Keratinocyte (primary cell): ENCODE measurements around the gene VPS37B. TPM values are rescaled to one million over a fixed set of nuclear protein-coding genes. Genes with fewer than 3 reads are reported as not detected.

ENCODE experiments used
- DNase-seq: peaks from one replicate; pipeline ENCODE4 v3.0.0-alpha.2; 2011; ENCODE audit warnings: low read depth, missing footprints, low spot score
- FAIRE-seq: peaks from 2 replicates; lab custom pipeline; 2011; peaks lifted over from hg19 to GRCh38; lab: Jason Lieb, UNC
- H2AFZ ChIP-seq: 2 replicates; pipeline ENCODE4 v1.6.0; 2012; ENCODE audit warnings: low read length, control low read depth, inconsistent platforms; ENCODE audit not compliant: control insufficient read depth
- H3K27ac ChIP-seq: 2 replicates; pipeline ENCODE4 v1.5.1; 2011; ENCODE audit warnings: low read length; ENCODE audit not compliant: control insufficient read depth, insufficient read depth
- H3K27me3 ChIP-seq: 3 replicates; pipeline ENCODE4 v1.6.0; 2011; ENCODE audit warnings: low read length; ENCODE audit not compliant: control insufficient read depth, insufficient read depth; ENCODE audit errors: extremely low read depth
- H3K36me3 ChIP-seq, 2 experiments: 2 replicates in 1 of 2; 3 replicates in 1 of 2; pipeline ENCODE4 v1.5.1; 2011; ENCODE audit warnings: low read length in 2 of 2, mild to moderate bottlenecking in 1 of 2; ENCODE audit not compliant: control insufficient read depth in 2 of 2, insufficient read depth in 2 of 2; ENCODE audit errors: extremely low read depth in 1 of 2
- H3K4me1 ChIP-seq: 3 replicates; pipeline ENCODE4 v1.5.1; 2011; ENCODE audit warnings: low read length; ENCODE audit not compliant: control insufficient read depth, insufficient read depth; ENCODE audit errors: extremely low read depth
- H3K4me2 ChIP-seq: 3 replicates; pipeline ENCODE4 v1.6.0; 2011; ENCODE audit warnings: low read depth, low read length; ENCODE audit not compliant: control insufficient read depth, insufficient read depth; ENCODE audit errors: extremely low read depth
- H3K4me3 ChIP-seq, 3 experiments: fragments of 200-600 bp in 1 of 3; sonication (generic) in 1 of 3; 2 replicates in 2 of 3; 3 replicates in 1 of 3; pipeline ENCODE4 v1.5.1; 2011 to 2016; ENCODE audit warnings: low read length in 3 of 3, mild to moderate bottlenecking in 3 of 3, control low read depth in 2 of 3, inconsistent platforms in 1 of 3, low read depth in 1 of 3, mixed read lengths in 1 of 3, mixed run types in 1 of 3, moderate library complexity in 1 of 3; ENCODE audit not compliant: control insufficient read depth in 2 of 3, insufficient read depth in 2 of 3; ENCODE audit errors: extremely low read depth in 1 of 3
- H3K79me2 ChIP-seq: 2 replicates; pipeline ENCODE4 v1.6.0; 2012; ENCODE audit warnings: low read length; ENCODE audit not compliant: control insufficient read depth, insufficient read depth
- H3K9ac ChIP-seq: 3 replicates; pipeline ENCODE4 v1.6.0; 2011; ENCODE audit warnings: low read length; ENCODE audit not compliant: control insufficient read depth, insufficient read depth; ENCODE audit errors: extremely low read depth
- H3K9me1 ChIP-seq: 3 replicates; pipeline ENCODE4 v1.6.0; 2011; ENCODE audit warnings: low read length; ENCODE audit not compliant: control insufficient read depth, insufficient read depth; ENCODE audit errors: extremely low read depth
- H3K9me3 ChIP-seq: 2 replicates; pipeline ENCODE4 v1.5.1; 2012; ENCODE audit warnings: low read depth, low read length; ENCODE audit not compliant: control insufficient read depth
- H4K20me1 ChIP-seq: 3 replicates; pipeline ENCODE4 v1.6.0; 2011; ENCODE audit warnings: low read length; ENCODE audit not compliant: control insufficient read depth, insufficient read depth; ENCODE audit errors: extremely low read depth
- EZH2 ChIP-seq: IDR thresholded peaks from one replicate; pipeline ENCODE4 v1.6.1; 2012; ENCODE audit warnings: inconsistent platforms, mild to moderate bottlenecking, low read length, moderate library complexity
- dilution Hi-C: fragments of 300-500 bp; cut with MboI; formaldehyde crosslinking; loops from one replicate; pipeline ENCODE4 v1.7.0; 2020; ENCODE audit warnings: low sequenced_read_pairs; ENCODE audit not compliant: extremely low pct_ligation_motif_present
- polyA plus RNA-seq, 5 experiments: library from polyadenylated mRNA; depleted of rRNA in 3 of 5; stranded (reverse) in 3 of 5; stranded (forward) in 1 of 5; unstranded in 1 of 5; fragments of >200 nt; gene quantifications; 1 replicate in 1 of 5; 2 replicates in 3 of 5; 3 replicates in 1 of 5; pipeline versions ENCODE4 v1.2.1 to v1.2.3, GENCODE V29; 2011 to 2012; ENCODE audit warnings: missing spikeins in 2 of 5, low read depth in 1 of 5, low replicate concordance in 1 of 5
- TF ChIP-seq, protein P1 (sequence below), 3 experiments: IDR thresholded peaks in 1 of 3; conservative IDR thresholded peaks in 1 of 3; optimal IDR thresholded peaks in 1 of 3; 2 replicates in 2 of 3; 3 replicates in 1 of 3; pipeline versions ENCODE3 to v1.5.1; 2011; ENCODE audit warnings: low read length in 3 of 3, mild to moderate bottlenecking in 3 of 3, moderate library complexity in 2 of 3, control low read depth in 1 of 3, inconsistent platforms in 1 of 3; ENCODE audit not compliant: insufficient read depth in 2 of 3; ENCODE audit errors: extremely low read depth in 1 of 3

The VPS37B gene
- polyA plus RNA-seq, 1 donor (not counting 4 experiments of a cell fraction or from before 2014, with no cell fraction given): 34.1 TPM

- Histone ChIP-seq H3K9me3 (no peaks in the 10 kb centered on the region), H4K20me1 (peaks cover 4% of the 10 kb centered on the region), H3K4me2 (peak overlapping the region; percentile 95), H3K79me2 (peaks cover 83% of the 10 kb centered on the region), H3K4me3 (peak overlapping the region; percentile 30 to 74 (median 59)), H3K27me3 (no peaks in the 10 kb centered on the region), H3K27ac (peak overlapping the region; percentile 99), H3K4me1 (peaks cover 68% of the 10 kb centered on the region), H3K36me3 (peaks cover 1 to 4% of the 10 kb centered on the region in 2 experiments), H3K9me1 (peaks cover 2% of the 10 kb centered on the region), H2AFZ (no peak overlapping the region), H3K9ac (peak overlapping the region; percentile 97)
- dilution Hi-C loops: no loop called here
- DNase-seq (no peak), FAIRE-seq (peak; percentile 63)
- TF ChIP-seq EZH2: no peak
- TF ChIP-seq, protein P1, sequence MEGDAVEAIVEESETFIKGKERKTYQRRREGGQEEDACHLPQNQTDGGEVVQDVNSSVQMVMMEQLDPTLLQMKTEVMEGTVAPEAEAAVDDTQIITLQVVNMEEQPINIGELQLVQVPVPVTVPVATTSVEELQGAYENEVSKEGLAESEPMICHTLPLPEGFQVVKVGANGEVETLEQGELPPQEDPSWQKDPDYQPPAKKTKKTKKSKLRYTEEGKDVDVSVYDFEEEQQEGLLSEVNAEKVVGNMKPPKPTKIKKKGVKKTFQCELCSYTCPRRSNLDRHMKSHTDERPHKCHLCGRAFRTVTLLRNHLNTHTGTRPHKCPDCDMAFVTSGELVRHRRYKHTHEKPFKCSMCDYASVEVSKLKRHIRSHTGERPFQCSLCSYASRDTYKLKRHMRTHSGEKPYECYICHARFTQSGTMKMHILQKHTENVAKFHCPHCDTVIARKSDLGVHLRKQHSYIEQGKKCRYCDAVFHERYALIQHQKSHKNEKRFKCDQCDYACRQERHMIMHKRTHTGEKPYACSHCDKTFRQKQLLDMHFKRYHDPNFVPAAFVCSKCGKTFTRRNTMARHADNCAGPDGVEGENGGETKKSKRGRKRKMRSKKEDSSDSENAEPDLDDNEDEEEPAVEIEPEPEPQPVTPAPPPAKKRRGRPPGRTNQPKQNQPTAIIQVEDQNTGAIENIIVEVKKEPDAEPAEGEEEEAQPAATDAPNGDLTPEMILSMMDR (optimal IDR thresholded peaks at IDR 0.05 in 1 of 3, IDR thresholded peaks at IDR 0.05 in 1 of 3, conservative IDR thresholded peaks at IDR 0.05 in 1 of 3; ENCODE audit: extremely low read depth in 1 of 3, insufficient read depth in 2 of 3, low read length in 3 of 3): no peak
Observed at GRCh38 chr12:122886851-122887818, 8.8 kb downstream of the VPS37B start.

GRCh38 chr12:122886161-122886560, 9.8 kb downstream of the VPS37B start:
- Histone ChIP-seq H3K27me3 (no peaks in the 10 kb centered on the region), H3K4me1 (peaks cover 58% of the 10 kb centered on the region)

More at GRCh38 chr12:122886161-122886560, 9.8 kb downstream of the VPS37B start:
- no peak for TF ChIP-seq EZH2
- TF ChIP-seq, protein P1 (optimal IDR thresholded peaks at IDR 0.05 in 1 of 3, IDR thresholded peaks at IDR 0.05 in 1 of 3, conservative IDR thresholded peaks at IDR 0.05 in 1 of 3; ENCODE audit: extremely low read depth in 1 of 3, insufficient read depth in 2 of 3, low read length in 3 of 3): no peak
- Histone ChIP-seq H3K9me3 (no peaks in the 10 kb centered on the region), H3K9me1 (peaks cover 2% of the 10 kb centered on the region), H3K27ac (peak overlapping the region; percentile 99), H3K4me3 (no peak overlapping the region), H3K9ac (peak overlapping the region; percentile 97), H4K20me1 (peaks cover 4% of the 10 kb centered on the region), H3K79me2 (peaks cover 83% of the 10 kb centered on the region), H3K4me2 (peak overlapping the region; percentile 95), H2AFZ (no peak overlapping the region), H3K36me3 (peaks cover 1 to 4% of the 10 kb centered on the region in 2 experiments)
- dilution Hi-C loops: no loop called here
- FAIRE-seq (no peak), DNase-seq (no peak)
